GM21515 (cell line): ENCODE data around the gene CHD6.

Source experiments
- ATAC-seq: cut with Tn5 transposase; IDR thresholded peaks from one replicate; pipeline ENCODE4 v1.9.1; 2021; ENCODE audit not compliant: unreplicated experiment

The CHD6 gene

DNA sequence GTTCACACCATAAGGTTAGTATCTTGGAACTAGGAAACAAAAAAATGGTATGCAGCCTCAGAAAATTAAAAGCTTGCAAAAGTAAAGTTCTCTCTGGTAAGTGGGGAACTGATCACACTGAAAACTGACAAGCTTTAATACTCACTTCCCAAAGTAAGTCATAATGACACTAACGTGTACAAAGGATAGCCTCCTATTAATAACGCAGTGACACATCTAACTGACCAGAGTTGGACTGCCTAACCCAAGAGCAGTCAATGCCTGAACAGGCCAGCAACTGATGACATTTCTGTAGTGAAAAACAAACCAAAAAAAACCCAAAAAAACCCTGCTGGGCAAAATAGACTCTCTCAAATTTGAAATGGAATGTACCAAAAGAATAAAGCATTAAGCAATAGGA, 30.7 kb downstream of the CHD6 start:
- no peak for ATAC-seq

DNA sequence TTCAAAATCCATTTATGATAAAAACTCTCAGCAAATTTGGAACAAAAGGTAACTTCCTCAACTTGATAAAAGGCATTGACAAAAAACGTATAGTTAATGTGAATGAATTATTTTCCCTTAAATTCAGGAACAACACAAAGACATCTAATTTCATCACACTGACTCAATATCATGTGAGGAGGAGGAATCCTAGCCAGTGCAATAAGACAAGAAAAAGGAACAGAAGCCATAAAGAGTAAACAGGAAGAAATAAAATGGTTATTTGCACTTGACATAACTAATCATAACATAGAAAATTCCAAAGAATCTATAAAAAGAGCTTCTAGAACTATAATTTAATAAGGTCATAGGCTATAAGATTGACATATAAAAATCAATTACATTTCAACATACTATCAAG, 31.4 kb downstream of the CHD6 start:
- ATAC-seq, result no peak

DNA sequence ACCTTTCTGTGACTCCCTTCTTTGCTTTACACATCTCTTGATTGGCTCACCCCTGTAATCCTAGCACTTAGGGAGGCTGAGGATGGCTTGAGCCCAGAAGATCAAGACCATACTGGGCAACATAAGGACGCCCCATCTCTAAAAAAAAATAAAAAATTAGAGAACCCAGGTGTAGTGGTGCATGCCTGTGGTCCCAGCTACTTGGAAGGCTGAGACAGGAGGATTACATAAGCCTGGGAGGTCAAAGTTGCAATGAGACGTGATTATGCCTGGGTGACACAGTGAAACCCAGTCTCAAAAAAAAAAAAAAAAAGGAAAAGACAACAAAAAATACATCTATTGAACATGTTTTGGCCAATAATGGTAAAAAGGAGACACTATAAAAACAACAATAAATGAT, 37.8 kb downstream of the CHD6 start:
- no peak for ATAC-seq

DNA sequence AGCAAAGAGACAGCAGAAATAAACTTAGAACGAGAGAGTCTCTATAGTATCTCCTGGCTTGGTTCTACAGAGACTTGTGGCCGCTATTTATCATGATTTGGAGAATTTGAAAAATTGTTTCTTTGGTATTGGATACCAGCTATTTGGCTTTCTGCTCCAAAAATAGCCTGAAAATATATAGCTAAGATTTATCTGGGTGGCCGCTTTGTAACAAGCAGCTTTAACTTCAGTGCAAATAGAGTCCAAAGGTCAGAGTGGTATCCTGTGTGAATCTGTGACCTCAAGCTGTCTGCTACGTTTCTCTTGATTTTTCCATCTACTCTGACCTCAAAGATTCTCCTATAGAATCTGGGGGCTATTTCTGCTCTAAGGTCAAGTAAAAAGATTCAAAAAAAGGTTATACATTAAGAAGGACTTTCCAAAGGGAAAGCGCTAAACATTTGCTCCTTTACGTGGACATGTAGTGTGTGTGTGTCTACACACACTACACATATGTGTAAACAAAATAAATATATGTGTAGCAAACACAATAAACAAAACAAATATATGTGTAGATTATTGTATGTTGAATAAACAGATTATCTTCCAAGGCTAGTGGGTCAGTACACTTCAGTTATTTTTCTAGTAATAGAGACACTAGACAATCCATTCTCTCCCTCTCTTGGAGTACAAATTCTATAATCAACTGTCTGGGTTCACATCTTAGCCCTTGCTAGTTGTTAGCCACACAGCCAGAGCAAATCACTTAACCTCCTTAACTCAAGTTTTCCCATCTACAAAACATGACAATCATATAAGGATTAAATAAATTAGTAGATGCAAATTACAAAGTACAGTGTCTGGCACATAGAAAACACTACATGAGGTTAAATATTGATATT, 40.8 kb downstream of the CHD6 start:
- no peak for ATAC-seq

DNA sequence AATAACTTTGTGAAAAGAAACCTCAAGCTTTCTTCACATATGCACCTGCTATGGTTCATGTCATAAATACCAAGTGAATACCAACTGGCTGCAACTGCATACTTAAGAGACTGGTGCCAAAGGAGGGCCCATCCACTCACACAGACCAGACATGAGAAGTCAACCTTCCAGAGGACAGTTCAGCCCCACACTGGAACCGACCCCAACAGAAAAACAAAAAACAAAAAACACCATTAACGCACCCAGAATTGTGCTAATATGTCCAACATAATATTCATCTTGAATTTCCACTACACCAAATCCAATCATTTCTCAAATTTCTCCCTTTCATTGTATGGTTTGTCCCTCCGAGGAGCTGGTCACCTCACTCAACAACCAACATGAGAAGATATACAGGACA, 42.8 kb downstream of the CHD6 start:
- ATAC-seq, result no peak

DNA sequence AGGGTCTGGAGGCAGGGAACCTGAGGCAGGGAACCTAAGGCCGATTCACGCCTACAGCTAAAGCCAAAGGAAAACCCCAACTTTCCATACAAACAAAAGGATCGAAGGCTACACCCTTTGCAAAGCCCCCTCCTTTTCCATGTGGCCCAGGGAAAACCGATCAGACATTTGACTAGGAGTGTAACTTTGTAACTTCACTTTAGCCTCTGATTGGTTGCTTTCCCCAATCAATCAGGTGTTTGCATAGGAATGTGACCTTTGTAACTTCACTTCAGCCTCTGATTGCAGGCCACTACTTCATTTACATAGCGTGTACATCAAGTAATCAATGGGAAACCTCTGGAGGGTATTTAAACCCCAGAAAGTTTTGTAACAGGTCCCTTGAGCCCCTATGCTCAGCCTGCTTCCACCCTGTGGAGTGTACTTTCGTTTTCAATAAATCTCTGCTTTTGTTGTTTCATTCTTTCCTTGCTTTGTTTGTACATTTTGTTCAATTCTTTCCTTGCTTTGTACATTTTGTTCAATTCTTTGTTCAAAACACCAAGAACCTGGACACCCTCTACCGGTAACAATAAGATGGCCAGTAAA, 43.3 kb downstream of the CHD6 start:
- no peak for ATAC-seq

DNA sequence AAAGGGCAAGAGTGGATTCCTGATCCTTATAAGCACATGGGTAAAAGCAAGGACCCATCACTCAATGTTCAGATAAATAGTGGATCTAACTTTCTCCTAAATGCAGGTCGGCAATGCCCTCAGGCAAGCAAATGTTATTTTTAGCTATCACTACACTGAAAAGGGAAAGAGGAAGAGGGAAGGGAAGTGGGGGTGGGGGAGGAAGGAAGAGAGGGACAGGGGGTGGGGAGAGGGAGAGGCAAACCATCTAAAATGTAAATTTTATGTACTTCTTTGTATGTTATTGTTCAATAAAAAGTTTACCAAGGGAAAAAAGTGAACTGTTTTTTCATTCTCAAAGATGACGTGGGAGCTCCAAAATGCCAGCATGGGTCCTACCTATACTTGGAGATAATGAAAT, 44.2 kb downstream of the CHD6 start:
- ATAC-seq, result no peak

DNA sequence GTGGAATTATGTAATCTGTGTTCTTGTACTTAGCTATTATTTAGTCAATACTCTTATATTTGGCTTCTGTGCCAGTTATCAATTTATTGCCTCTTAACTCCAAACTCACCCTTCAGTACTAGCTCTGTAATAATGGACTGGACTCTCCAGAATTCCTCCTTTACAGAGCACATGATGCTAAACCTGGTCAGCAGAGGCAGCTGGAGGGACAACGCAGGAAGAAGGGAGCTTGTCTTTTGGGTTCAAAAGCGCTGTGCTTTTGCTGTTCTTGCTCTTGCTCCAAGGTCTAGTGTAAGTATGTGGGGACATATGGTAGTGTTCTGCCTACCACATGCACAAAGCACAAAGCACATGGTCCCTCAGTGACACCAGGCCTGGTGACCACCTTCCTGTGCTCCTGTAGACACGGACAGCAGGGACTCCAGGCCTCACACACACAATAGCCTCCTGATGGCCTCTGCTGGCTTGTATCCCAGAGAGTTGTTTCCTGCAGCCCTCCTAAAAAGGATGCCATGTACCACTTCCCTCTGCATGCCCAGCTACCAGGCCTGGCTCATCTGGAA, 46.1 kb downstream of the CHD6 start:
- ATAC-seq, result no peak

DNA sequence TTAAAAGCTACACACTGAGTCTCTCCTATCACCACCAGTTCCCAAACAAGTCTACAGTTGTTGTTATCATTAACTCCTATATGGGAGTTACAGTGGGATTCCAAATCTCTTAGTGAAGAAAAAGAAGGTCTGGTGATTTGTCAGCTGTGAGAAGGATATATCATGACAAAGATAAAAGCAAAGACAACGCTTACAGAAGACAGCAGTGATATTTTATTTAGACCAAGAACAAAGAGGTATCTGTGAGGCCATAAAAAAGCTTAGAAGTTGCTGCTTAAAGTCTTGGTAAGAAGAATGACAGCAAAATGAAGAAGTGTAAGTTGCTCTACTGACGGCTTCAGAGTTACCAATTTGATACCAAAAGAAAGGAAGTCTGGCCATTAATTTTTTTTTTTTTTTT, 47.2 kb downstream of the CHD6 start:
- no peak for ATAC-seq

DNA sequence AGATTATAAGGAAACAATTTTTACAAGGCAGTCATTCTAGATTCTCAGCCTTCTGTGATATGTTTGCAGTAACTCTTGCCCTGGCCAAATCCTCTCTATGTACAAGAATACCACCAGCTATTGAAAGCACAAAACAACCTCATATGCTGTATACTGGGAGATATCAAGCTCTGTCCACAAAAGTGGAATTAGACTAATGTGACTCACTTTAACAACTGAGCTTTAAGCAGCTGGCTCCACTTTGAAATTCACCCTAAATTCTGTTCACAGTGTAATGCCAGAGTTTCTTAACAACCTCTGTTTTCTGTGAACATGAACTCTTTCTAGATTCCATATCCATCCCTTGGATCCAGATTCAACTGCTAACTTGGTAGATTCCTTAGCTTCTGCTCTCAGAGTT, 47.6 kb downstream of the CHD6 start:
- no peak for ATAC-seq

DNA sequence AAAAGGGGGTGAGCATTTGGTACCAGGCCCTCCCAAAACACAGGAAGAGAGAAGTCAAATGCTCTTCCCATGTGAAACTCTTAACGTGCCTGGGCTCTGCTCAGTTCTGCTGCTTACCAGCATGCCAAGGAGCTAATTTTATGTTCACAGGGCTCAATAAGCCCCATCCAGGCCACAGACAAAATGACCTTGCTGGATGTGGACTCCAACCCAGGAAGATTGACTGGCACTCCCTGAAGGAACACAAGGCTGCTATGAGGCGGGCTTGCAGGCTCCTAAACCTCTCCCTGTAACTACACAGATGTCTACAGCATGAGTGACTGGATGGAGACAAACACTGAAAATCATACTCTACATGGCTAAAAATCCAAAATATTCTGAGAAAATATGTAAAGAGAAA, 50.6 kb downstream of the CHD6 start:
- no peak for ATAC-seq

DNA sequence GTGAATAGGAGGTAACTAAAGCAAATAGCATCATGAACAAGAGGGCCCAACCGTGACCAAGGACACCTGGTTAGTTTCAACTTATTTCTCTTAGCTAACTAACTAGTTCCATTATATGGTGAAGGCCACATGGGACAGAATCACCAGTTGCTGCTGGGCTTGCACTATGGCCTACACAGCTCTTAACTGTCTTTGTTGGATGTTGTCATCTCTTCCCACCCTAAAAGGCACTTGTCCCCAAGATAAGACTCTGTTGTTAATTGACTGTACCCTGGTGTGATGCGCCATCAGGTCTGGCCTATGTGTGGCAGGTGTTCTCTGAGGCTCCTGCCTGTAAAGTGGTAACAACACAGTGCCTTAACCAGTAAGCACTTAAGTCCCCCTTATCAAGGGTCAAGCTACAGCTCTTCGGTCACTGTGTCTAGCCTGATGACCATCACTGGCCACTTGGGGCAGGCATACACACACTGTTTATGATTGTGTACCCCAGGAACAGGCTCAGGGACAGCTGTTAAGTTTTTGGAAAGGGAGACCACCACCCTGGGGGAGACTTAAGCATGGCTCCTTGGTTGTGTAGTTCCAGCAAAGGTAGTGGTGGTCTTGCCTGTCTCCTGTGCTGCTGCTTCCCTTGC, 51.2 kb downstream of the CHD6 start:
- no peak for ATAC-seq

DNA sequence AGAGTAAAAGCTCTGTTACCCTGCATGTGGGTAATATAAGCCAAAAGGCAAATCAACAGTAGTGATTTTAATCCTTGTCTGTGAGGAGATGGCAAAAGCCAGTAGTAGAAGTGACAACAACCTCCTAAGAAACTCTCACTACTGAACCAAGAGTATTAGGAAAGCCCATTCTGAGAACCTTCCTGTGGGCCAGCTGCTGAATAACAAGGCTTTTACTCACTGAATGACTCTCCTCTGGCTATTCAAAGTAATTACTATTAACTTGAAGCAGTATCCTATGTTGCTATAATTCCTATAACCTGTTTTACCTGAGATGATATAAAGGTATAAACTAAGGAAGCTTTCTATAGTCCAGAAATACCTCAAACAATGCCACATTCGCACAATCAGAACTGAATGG, 55.1 kb downstream of the CHD6 start:
- no peak for ATAC-seq

DNA sequence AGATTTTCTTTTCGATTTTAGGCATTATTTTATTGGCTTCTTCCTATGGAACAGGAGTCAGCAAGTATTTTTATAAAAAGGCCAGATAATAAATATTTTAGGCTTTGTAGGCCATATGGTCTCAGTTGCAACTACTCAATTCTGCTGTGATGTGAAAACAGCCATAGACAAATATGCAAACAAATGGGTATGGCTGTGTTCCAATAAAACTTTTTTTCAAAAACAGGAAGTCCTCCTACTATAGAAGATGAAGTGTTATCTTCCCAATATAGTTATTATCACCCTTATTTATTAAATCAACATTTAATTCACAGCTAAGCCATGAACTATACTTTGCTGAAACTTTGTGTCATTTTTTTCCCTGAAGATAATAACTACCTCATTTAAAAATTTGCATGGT, 57.2 kb downstream of the CHD6 start:
- ATAC-seq, result no peak

DNA sequence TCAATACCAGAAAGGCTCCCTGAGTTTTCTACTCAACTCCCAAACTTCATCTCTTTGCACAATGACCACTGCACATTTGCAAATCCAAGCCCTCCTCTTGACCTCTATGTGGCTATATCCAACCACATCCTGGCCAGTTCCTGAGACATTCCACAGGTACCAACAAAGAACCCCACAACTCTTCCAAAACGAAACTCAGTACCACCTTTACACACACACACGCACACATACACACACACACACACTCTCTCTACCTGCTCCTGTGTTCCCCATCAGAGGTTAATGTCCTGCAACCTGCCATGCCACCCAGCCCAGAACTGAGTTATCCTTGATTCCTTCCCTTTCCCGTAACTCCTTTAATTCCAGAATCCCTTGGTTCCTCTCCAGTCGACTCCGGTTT, 58.5 kb downstream of the CHD6 start:
- no peak for ATAC-seq

DNA sequence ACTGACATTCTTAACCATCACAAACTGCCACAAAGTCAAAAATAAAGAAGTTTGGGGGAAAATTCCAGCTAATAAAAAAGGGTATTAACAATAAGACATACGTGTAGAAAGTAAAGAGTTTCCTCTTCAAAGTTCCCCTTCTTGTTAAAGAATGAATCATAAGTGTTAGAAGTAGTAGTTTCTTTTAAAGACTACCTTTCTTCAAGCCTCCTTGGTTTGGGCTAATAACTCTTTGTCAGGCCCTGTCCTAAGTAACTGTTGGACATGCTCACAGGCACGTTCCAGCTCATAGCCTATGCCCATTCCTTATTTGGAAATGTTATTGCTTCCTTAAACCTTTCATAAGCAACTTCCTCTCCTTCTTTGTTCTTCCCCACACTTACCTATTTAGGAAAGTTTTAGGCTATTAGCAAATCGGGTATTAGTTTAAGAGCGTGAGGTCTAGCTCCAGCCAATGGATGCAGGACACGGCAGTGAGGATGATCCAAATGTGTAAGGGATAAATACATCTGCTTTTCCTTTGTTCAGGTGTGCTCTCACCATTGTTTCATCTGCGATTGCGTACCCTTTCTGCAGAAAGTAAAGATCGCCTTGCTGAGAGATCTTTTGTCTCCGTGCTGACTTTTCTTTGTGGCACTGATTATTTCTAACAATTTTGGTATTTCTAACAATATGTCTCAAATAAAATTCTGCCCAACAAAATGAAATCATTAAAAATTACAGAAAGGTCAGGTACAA, 64.9 kb downstream of the CHD6 start:
- ATAC-seq, result no peak

DNA sequence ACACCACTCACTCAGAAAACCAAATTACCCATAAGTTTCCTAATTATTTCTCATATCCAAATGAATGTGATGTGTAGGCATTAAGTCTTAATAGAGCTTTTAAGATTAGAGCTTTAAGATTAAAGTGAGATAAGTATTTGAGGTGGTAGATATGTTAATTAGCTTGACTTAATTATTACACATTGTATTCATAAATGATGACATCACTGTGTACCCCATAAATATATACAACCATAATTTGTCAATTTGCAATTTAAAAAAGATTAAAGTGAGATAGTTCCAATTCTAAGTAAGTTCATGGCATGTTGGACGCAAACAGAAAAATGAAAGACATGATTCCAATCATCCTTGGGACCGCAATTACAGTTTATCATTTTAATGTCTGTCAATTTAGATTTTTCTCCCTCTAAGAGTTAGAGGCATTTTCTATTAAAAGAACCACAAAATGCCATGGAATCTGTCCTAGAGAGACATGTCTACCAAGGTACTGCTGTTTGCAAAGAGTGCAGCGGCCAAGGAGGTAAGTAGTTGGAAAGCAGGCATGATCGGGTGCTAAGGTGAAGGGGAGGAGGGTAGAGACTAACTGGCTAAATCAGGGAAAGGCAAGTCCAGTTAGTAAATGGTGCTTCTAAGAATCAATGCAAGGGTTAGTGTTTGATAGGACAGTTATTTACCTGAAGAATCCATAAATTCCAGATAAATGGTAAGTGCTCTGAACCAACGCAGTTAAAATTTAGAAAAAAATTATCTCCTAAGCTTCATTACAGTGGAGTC, 65.7 kb downstream of the CHD6 start:
- ATAC-seq, result no peak

DNA sequence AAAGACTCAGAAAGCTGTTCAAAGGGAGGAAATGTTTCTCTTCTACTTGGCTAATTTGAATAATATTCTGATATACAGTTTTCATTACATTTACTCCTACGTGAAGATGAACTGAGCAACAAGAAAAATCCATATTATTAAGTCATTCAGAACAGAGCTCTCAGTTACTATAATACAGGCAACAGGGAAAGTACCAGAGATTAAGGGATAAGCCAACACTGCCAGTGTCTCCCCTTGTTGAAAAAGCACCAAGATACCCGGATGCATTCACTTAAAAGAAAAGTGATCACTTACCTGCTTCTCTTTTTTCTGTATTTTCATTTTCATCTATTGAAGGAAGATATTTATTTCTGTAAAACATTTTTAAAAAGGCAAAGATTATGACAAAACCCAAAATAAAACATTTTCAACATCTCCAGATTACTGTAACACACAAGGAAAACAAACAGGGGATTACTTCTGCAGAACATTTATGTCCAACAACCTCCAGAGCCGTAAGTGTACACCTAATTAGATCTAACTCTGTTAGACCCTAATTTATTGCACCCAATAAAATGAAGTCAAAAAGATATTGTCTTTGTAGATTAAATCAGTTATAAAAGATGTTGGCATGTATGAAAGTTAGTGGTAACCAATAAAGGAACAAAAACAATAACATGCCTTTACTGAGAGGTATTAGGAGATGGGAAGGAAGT, 67.0 kb downstream of the CHD6 start:
- no peak for ATAC-seq

DNA sequence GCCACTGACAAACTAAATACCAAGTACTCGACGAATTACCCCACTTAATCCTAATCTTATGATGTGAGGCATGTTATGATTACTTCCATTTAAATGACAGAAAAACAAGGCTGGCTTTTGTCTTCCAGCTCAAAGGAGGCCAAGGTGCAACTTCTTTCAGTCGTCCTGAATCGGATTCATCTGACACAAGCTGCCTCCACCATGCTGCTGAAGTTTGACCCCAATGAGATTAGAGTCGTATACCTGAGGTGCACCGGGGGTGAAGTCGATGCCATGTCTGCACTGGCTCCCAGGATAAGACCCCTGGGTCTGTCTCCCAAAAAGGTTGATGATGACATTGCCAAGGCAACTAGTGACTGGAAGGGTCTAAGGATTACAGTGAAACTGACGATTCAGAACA, 71.0 kb downstream of the CHD6 start:
- no peak for ATAC-seq

DNA sequence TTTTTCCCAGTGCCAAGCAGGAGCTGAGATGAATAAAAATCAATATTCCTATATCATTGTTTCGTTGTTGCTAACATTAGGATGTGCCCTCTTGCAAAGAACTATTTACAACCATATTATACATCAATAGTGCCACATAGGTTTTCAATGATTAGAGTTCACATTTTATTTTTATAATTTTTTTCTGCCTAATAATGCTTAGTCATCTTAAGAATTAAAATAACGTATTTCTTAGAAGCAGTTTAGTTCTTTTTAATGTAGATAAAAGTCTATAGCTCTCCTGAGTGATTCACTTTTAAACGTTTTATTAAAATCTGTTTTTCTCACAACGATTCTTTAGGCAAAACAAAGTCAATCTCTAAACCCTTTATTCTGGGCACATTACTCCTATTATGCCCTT, 71.6 kb downstream of the CHD6 start:
- ATAC-seq, result no peak
